K562 (cell line): ENCODE results near the gene CTNNA3.

ENCODE experiments used
- EZH2 ChIP-seq: IDR thresholded peaks from 2 replicates; pipeline ENCODE4 v1.6.1; 2012; ENCODE audit warnings: low read depth, mild to moderate bottlenecking, inconsistent platforms, low read length, borderline replicate concordance
- MTA1 ChIP-seq: fragments of 450-650 bp; IDR thresholded peaks from 2 replicates; pipeline ENCODE4 v1.6.1; 2017; ENCODE audit warnings: borderline replicate concordance
- NONO ChIP-seq, 2 experiments: fragments of 200-400 bp in 1 of 2; fragments of 450-650 bp in 1 of 2; formaldehyde crosslinking in 1 of 2; IDR thresholded peaks; 2 replicates each; pipeline ENCODE4 v1.6.1; 2017; ENCODE audit warnings: low read depth in 2 of 2, mild to moderate bottlenecking in 2 of 2, moderate library complexity in 2 of 2, low read length in 1 of 2
- REST ChIP-seq, 2 experiments: fragments of 450-650 bp; formaldehyde crosslinking in 1 of 2; IDR thresholded peaks; 2 replicates each; pipeline versions ENCODE4 v1.4.0 to v1.6.1; 2014 to 2020; ENCODE audit warnings: mild to moderate bottlenecking in 2 of 2, borderline replicate concordance in 1 of 2, low read depth in 1 of 2
- ZKSCAN1 ChIP-seq: fragments of 150-350 bp; IDR thresholded peaks from 2 replicates; pipeline ENCODE4 v1.6.1; 2016; ENCODE audit warnings: low read depth, low read length
- ZNF174 ChIP-seq: fragments of 250-450 bp; sonication (Bioruptor Pico); IDR thresholded peaks from 2 replicates; pipeline ENCODE4 v1.4.0; 2020; ENCODE audit warnings: mild to moderate bottlenecking

GRCh38 chr10:66832781-66833422 lies 863.1 kb downstream of the CTNNA3 start:
- no peak for TF ChIP-seq ZNF174 (CRISPR knock-in tag)
- TF ChIP-seq NONO (IDR thresholded peaks at IDR 0.05; ENCODE audit: low read depth in 2 of 2, low read length in 1 of 2), result no peak
- TF ChIP-seq MTA1, result no peak
- no peak for TF ChIP-seq REST (IDR thresholded peaks at IDR 0.05; ENCODE audit: borderline replicate concordance)
- TF ChIP-seq REST (CRISPR knock-in tag; IDR thresholded peaks at IDR 0.05; ENCODE audit: low read depth), result no peak
- no peak for TF ChIP-seq EZH2
- TF ChIP-seq ZKSCAN1, result no peak
